SK-N-SH (cell line): ENCODE results near the gene IL16. TPM values are rescaled to one million over a fixed set of nuclear protein-coding genes. Genes with fewer than 3 reads are reported as not detected.

Experiments
- CTCF ChIA-PET: fragments of 300-600, 350-600 bp; formaldehyde crosslinking; extraction: SDS; loops from one replicate; lab custom pipeline; 2021; lab: Yijun Ruan, JAX
- POLR2A ChIA-PET: fragments of 350-600 bp; sonication (Branson Sonifier 250); formaldehyde crosslinking; extraction: SDS; loops from one replicate; lab custom pipeline; 2020; ENCODE audit warnings: antibody characterized with exemption, inconsistent platforms; lab: Yijun Ruan, JAX
- DNase-seq: peaks from one replicate; pipeline ENCODE4 v3.0.0; 2012
- H2AFZ ChIP-seq: fragments of 200-600 bp; sonication (generic); 2 replicates; pipeline ENCODE4 v1.8.1; 2016; ENCODE audit warnings: antibody characterized with exemption, mild to moderate bottlenecking, low read depth
- H3F3A ChIP-seq: fragments of 200-600 bp; sonication (generic); replicated peaks from 2 replicates; pipeline ENCODE3; 2016; ENCODE audit warnings: antibody characterized with exemption, mild to moderate bottlenecking; ENCODE audit not compliant: insufficient read depth
- H3K27ac ChIP-seq, 2 experiments: fragments of 200-500 bp in 1 of 2; fragments of 200-600 bp in 1 of 2; sonication (Bioruptor generic) in 1 of 2; sonication (generic), shearing (Covaris generic) in 1 of 2; 2 replicates each; pipeline versions ENCODE4 v1.5.1 to v1.6.1; 2014 to 2016; ENCODE audit warnings: low read depth in 2 of 2, inconsistent platforms in 1 of 2, low read length in 1 of 2, mild to moderate bottlenecking in 1 of 2, mixed read lengths in 1 of 2
- H3K27me3 ChIP-seq: fragments of 200-600 bp; sonication (generic), shearing (Covaris generic); 2 replicates; pipeline ENCODE4 v1.6.1; 2016; ENCODE audit warnings: mixed run types; ENCODE audit not compliant: insufficient read depth
- H3K36me3 ChIP-seq, 2 experiments: fragments of 200-500 bp in 1 of 2; fragments of 200-600 bp in 1 of 2; sonication (Bioruptor generic) in 1 of 2; sonication (generic) in 1 of 2; replicated peaks in 1 of 2; 2 replicates each; pipeline versions ENCODE3 to v1.5.1; 2014 to 2016; ENCODE audit warnings: low read length in 1 of 2, mild to moderate bottlenecking in 1 of 2; ENCODE audit not compliant: insufficient read depth in 2 of 2, control insufficient read depth in 1 of 2
- H3K4me1 ChIP-seq, 2 experiments: fragments of 200-500 bp in 1 of 2; fragments of 200-600 bp in 1 of 2; sonication (Bioruptor generic) in 1 of 2; sonication (generic), shearing (Covaris generic) in 1 of 2; 2 replicates each; pipeline versions ENCODE4 v1.5.1 to v1.6.1; 2014 to 2016; ENCODE audit warnings: low read depth in 1 of 2, low read length in 1 of 2, mixed run types in 1 of 2; ENCODE audit not compliant: insufficient read depth in 2 of 2, control insufficient read depth in 1 of 2
- H3K4me2 ChIP-seq: fragments of 200-600 bp; sonication (generic), shearing (Covaris generic); 2 replicates; pipeline ENCODE4 v1.6.1; 2017; ENCODE audit warnings: mixed run types
- H3K4me3 ChIP-seq, 2 experiments: fragments of 200-500 bp in 1 of 2; fragments of 200-600 bp in 1 of 2; sonication (Bioruptor generic) in 1 of 2; sonication (generic), shearing (Covaris generic) in 1 of 2; 2 replicates each; pipeline versions ENCODE4 v1.5.1 to v1.8.1; 2014 to 2016; ENCODE audit warnings: low read depth in 2 of 2, inconsistent platforms in 1 of 2, low read length in 1 of 2, mild to moderate bottlenecking in 1 of 2, mixed read lengths in 1 of 2, moderate library complexity in 1 of 2
- H3K79me2 ChIP-seq: fragments of 200-600 bp; sonication (generic); 2 replicates; pipeline ENCODE4 v1.8.1; 2017; ENCODE audit warnings: mild to moderate bottlenecking; ENCODE audit not compliant: insufficient read depth
- H3K9ac ChIP-seq: fragments of 200-600 bp; sonication (generic); 2 replicates; pipeline ENCODE4 v1.6.1; 2017; ENCODE audit warnings: mixed run types
- H3K9me2 ChIP-seq: fragments of 200-600 bp; sonication (generic); 2 replicates; pipeline ENCODE4 v1.6.1; 2017; ENCODE audit warnings: mixed run types
- H3K9me3 ChIP-seq: fragments of 200-600 bp; sonication (generic); 2 replicates; pipeline ENCODE4 v1.6.1; 2017; ENCODE audit warnings: mixed run types, mild to moderate bottlenecking, moderate library complexity
- H4K20me1 ChIP-seq: fragments of 200-600 bp; sonication (generic); 2 replicates; pipeline ENCODE4 v1.6.1; 2017; ENCODE audit warnings: mild to moderate bottlenecking, mixed run types; ENCODE audit not compliant: insufficient read depth
- CHD2 ChIP-seq: fragments of 150-350 bp; IDR thresholded peaks from 2 replicates; pipeline ENCODE4 v1.6.1; 2018; ENCODE audit warnings: low read length; ENCODE audit not compliant: partially characterized antibody
- EP300 ChIP-seq, 2 experiments: IDR thresholded peaks; 2 replicates each; pipeline versions ENCODE4 v1.4.0 to v1.6.1; 2012; ENCODE audit warnings: borderline replicate concordance in 1 of 2, low read depth in 1 of 2, low read length in 1 of 2
- FOXJ3 ChIP-seq: sonication (generic); formaldehyde crosslinking; IDR thresholded peaks from 2 replicates; pipeline ENCODE4 v1.5.1; 2020; ENCODE audit warnings: mild to moderate bottlenecking, missing genetic modification reagents
- FOXM1 ChIP-seq: IDR thresholded peaks from 2 replicates; pipeline ENCODE4 v1.4.0; 2012; ENCODE audit warnings: low read depth, mild to moderate bottlenecking
- GABPA ChIP-seq: IDR thresholded peaks from 2 replicates; pipeline ENCODE4 v1.4.0; 2012; ENCODE audit warnings: low read depth, mild to moderate bottlenecking
- JUND ChIP-seq: IDR thresholded peaks from 2 replicates; pipeline ENCODE4 v1.4.0; 2012
- NRF1 ChIP-seq: IDR thresholded peaks from 2 replicates; pipeline ENCODE4 v1.6.1; 2012; ENCODE audit warnings: low read depth, mild to moderate bottlenecking, low read length
- RAD21 ChIP-seq: IDR thresholded peaks from 2 replicates; pipeline ENCODE4 v1.6.1; 2012; ENCODE audit warnings: mild to moderate bottlenecking, low read length
- RFX5 ChIP-seq: IDR thresholded peaks from 2 replicates; pipeline ENCODE4 v1.6.1; 2012; ENCODE audit warnings: mild to moderate bottlenecking, improper control_type of control experiment, low read length
- RXRA ChIP-seq: IDR thresholded peaks from 2 replicates; pipeline ENCODE4 v1.4.0; 2012; ENCODE audit warnings: low read depth, mild to moderate bottlenecking, borderline replicate concordance
- SIN3A ChIP-seq: IDR thresholded peaks from 2 replicates; pipeline ENCODE4 v1.6.1; 2012; ENCODE audit warnings: low read depth, mild to moderate bottlenecking, low read length, moderate library complexity, borderline replicate concordance
- TAF1 ChIP-seq: IDR thresholded peaks from 2 replicates; pipeline ENCODE4 v1.6.1; 2012; ENCODE audit warnings: low read depth, mild to moderate bottlenecking, low read length, moderate library complexity, borderline replicate concordance
- TCF12 ChIP-seq: IDR thresholded peaks from 2 replicates; pipeline ENCODE4 v1.4.0; 2012
- WGBS: methylation state at CpG from one replicate; pipeline ENCODE4 v1.1.6; 2017; ENCODE audit warnings: low lambda C conversion rate; 5-methylcytosine and 5-hydroxymethylcytosine counted together
- polyA plus RNA-seq, 3 experiments: library from polyadenylated mRNA; depleted of rRNA; stranded (reverse); fragments of >200 nt; gene quantifications; 2 replicates each; pipeline ENCODE4 v1.2.3, GENCODE V29; 2012
- TF ChIP-seq, protein P1 (sequence below): IDR thresholded peaks from 2 replicates; pipeline ENCODE4; 2012
- TF ChIP-seq, protein P2 (sequence below): IDR thresholded peaks from 2 replicates; pipeline ENCODE4 v1.4.0; 2012; ENCODE audit warnings: low read depth
- TF ChIP-seq, protein P3 (sequence below): IDR thresholded peaks from 2 replicates; pipeline ENCODE4 v1.6.1; 2012; ENCODE audit warnings: mild to moderate bottlenecking, low read depth, low read length, moderate library complexity
- TF ChIP-seq, protein P4 (sequence below): fragments of 150-350 bp; IDR thresholded peaks from 2 replicates; pipeline ENCODE4 v1.6.1; 2016; ENCODE audit warnings: mild to moderate bottlenecking, low read depth, low read length
- TF ChIP-seq, protein P5 (sequence below): fragments of 150-350 bp; IDR thresholded peaks from 2 replicates; pipeline ENCODE4 v1.6.1; 2017; ENCODE audit warnings: antibody characterized with exemption, low read length, low read depth, borderline replicate concordance

Gene IL16
- polyA plus RNA-seq, 1 of the 3 experiments (the other 2 are of a cell fraction), result not detected

DNA sequence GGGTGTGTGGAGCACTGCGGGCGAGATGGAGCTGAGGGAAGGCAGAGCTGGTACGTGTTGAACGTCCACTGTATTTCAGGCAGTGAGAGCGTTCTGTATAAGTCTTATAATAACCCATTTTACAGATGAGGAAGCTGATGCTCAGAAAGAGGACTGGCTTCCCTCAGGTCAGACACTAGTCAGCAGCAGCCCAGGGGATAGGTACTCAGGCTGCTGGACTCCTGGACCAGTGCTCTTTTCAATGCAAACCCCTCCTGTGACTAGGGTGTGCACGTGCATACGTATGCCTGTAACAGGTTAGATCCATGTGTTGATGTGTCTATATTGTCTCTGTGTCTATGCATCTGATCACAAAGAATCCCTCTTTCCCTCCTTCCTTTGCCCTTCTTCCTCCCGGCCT is 8.3 kb upstream of the IL16 start:
- Histone ChIP-seq H3K36me3 (no peaks in the 10 kb centered on the region), H3K27me3 (no peaks in the 10 kb centered on the region)
- TF ChIP-seq CHD2 (no peak), GABPA (no peak), TAF1 (no peak), TCF12 (no peak), EP300 (IDR thresholded peaks at IDR 0.05; ENCODE audit: borderline replicate concordance in 1 of 2, low read depth in 1 of 2, low read length in 1 of 2) (no peak), SIN3A (no peak), FOXJ3 (CRISPR knock-in tag) (no peak), RXRA (no peak), RFX5 (no peak), RAD21 (no peak), NRF1 (no peak), FOXM1 (no peak), JUND (no peak)
- TF ChIP-seq, protein P1, sequence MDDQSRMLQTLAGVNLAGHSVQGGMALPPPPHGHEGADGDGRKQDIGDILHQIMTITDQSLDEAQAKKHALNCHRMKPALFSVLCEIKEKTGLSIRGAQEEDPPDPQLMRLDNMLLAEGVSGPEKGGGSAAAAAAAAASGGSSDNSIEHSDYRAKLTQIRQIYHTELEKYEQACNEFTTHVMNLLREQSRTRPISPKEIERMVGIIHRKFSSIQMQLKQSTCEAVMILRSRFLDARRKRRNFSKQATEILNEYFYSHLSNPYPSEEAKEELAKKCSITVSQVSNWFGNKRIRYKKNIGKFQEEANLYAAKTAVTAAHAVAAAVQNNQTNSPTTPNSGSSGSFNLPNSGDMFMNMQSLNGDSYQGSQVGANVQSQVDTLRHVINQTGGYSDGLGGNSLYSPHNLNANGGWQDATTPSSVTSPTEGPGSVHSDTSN, result no peak
- TF ChIP-seq, protein P2, sequence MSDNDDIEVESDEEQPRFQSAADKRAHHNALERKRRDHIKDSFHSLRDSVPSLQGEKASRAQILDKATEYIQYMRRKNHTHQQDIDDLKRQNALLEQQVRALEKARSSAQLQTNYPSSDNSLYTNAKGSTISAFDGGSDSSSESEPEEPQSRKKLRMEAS, result no peak
- TF ChIP-seq, protein P3, sequence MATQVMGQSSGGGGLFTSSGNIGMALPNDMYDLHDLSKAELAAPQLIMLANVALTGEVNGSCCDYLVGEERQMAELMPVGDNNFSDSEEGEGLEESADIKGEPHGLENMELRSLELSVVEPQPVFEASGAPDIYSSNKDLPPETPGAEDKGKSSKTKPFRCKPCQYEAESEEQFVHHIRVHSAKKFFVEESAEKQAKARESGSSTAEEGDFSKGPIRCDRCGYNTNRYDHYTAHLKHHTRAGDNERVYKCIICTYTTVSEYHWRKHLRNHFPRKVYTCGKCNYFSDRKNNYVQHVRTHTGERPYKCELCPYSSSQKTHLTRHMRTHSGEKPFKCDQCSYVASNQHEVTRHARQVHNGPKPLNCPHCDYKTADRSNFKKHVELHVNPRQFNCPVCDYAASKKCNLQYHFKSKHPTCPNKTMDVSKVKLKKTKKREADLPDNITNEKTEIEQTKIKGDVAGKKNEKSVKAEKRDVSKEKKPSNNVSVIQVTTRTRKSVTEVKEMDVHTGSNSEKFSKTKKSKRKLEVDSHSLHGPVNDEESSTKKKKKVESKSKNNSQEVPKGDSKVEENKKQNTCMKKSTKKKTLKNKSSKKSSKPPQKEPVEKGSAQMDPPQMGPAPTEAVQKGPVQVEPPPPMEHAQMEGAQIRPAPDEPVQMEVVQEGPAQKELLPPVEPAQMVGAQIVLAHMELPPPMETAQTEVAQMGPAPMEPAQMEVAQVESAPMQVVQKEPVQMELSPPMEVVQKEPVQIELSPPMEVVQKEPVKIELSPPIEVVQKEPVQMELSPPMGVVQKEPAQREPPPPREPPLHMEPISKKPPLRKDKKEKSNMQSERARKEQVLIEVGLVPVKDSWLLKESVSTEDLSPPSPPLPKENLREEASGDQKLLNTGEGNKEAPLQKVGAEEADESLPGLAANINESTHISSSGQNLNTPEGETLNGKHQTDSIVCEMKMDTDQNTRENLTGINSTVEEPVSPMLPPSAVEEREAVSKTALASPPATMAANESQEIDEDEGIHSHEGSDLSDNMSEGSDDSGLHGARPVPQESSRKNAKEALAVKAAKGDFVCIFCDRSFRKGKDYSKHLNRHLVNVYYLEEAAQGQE, result no peak
- TF ChIP-seq, protein P4, sequence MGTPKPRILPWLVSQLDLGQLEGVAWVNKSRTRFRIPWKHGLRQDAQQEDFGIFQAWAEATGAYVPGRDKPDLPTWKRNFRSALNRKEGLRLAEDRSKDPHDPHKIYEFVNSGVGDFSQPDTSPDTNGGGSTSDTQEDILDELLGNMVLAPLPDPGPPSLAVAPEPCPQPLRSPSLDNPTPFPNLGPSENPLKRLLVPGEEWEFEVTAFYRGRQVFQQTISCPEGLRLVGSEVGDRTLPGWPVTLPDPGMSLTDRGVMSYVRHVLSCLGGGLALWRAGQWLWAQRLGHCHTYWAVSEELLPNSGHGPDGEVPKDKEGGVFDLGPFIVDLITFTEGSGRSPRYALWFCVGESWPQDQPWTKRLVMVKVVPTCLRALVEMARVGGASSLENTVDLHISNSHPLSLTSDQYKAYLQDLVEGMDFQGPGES, result no peak
- TF ChIP-seq, protein P5, sequence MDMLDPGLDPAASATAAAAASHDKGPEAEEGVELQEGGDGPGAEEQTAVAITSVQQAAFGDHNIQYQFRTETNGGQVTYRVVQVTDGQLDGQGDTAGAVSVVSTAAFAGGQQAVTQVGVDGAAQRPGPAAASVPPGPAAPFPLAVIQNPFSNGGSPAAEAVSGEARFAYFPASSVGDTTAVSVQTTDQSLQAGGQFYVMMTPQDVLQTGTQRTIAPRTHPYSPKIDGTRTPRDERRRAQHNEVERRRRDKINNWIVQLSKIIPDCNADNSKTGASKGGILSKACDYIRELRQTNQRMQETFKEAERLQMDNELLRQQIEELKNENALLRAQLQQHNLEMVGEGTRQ, result no peak
- TF ChIP-seq, all 33 proteins: peak for 0
- Histone ChIP-seq H3K9ac (no peak overlapping the region), H3K9me2 (no peaks in the 10 kb centered on the region), H3K4me1 (no peaks in the 10 kb centered on the region), H3F3A (no peaks in the 10 kb centered on the region), H3K4me2 (no peak overlapping the region), H3K4me3 (no peak overlapping the region), H2AFZ (no peak overlapping the region), H4K20me1 (no peaks in the 10 kb centered on the region), H3K27ac (no peak overlapping the region), H3K9me3 (no peaks in the 10 kb centered on the region), H3K79me2 (no peaks in the 10 kb centered on the region)
- 49% methylated on average over 7 of the region's 8 CpGs for WGBS
- ChIA-PET CTCF (interaction anchor here (2.0 kb wide), 1 partner anchor 78 kb away, joined by 6 read pairs; no protein-coding TSS in a partner anchor), POLR2A (no interaction called here)
- no peak for DNase-seq
